ENCODE data around the gene SCAMP2. TPM values are rescaled to one million over a fixed set of nuclear protein-coding genes. Genes with fewer than 3 reads are reported as not detected.

The SCAMP2 gene
- total RNA-seq, 1 experiment from 2014 or later, result 38.0 TPM

DNA sequence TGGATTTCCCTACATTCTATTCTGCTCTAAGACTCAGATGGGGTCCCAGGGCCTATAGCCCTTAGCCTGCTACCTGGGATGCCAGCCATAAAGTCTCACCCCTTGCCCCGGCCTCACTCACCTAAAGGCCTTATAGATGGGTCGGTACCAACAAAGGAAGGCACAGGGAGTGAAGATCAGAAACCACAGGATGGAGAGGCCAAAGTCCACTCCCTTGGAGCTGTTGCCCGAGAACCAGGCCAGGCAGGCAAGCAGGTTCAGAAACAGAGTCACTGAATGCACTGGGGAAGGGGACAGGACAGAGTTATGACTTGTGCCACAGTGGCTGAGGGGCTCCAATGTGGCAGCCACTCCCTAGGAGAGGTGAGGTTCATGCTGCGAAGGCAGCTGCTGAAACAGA is 22.8 kb downstream of the SCAMP2 start:
- TF ChIP-seq ZNF317 (CRISPR knock-in tag; IDR thresholded peaks at IDR 0.05; ENCODE audit: borderline replicate concordance, low read depth) (no peak), JAZF1 (CRISPR knock-in tag; IDR thresholded peaks at IDR 0.05) (no peak), FOXP4 (CRISPR knock-in tag; IDR thresholded peaks at IDR 0.05) (no peak), ZMAT4 (CRISPR knock-in tag; IDR thresholded peaks at IDR 0.05) (no peak), SMAD3 (CRISPR knock-in tag; IDR thresholded peaks at IDR 0.05; ENCODE audit: borderline replicate concordance) (no peak)
- TF ChIP-seq, protein P1, sequence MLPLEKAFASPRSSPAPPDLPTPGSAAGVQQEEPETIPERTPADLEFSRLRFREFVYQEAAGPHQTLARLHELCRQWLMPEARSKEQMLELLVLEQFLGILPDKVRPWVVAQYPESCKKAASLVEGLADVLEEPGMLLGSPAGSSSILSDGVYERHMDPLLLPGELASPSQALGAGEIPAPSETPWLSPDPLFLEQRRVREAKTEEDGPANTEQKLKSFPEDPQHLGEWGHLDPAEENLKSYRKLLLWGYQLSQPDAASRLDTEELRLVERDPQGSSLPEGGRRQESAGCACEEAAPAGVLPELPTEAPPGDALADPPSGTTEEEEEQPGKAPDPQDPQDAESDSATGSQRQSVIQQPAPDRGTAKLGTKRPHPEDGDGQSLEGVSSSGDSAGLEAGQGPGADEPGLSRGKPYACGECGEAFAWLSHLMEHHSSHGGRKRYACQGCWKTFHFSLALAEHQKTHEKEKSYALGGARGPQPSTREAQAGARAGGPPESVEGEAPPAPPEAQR (CRISPR knock-in tag; IDR thresholded peaks at IDR 0.05), result no peak
- POLR2A ChIA-PET, result no interaction called here
- CTCF ChIA-PET, result no interaction called here
- ATAC-seq (no peak), DNase-seq (ENCODE audit: low spot score) (no peak)
- no peak overlapping the region for H3K4me3 Mint-ChIP-seq
- no peaks in the 10 kb centered on the region for H3K4me1 Mint-ChIP-seq
- H3K27me3 Mint-ChIP-seq (ENCODE audit: low read depth), result no peaks in the 10 kb centered on the region
- peaks cover 15% of the 10 kb centered on the region for H3K36me3 Mint-ChIP-seq
- no peak overlapping the region for H3K27ac Mint-ChIP-seq
- H3K9me3 Mint-ChIP-seq, result no peaks in the 10 kb centered on the region

- ChIA-PET CTCF (interaction anchor here (0.7 to 2.3 kb wide), 3 partner anchors 8 to 207 kb away, joined by 3 to 10 read pairs (median 7); no protein-coding TSS in a partner anchor), POLR2A (no interaction called here)
- Mint-ChIP-seq H3K4me1 (peaks cover 5% of the 10 kb centered on the region), H3K27me3 (ENCODE audit: low read depth) (no peaks in the 10 kb centered on the region), H3K9me3 (no peaks in the 10 kb centered on the region), H3K4me3 (no peak overlapping the region), H3K27ac (no peak overlapping the region), H3K36me3 (peaks cover 12% of the 10 kb centered on the region)
- ATAC-seq, result no peak
- no peak for TF ChIP-seq TP53 (CRISPR knock-in tag; IDR thresholded peaks at IDR 0.05)
- TF ChIP-seq OVOL2 (CRISPR knock-in tag; IDR thresholded peaks at IDR 0.05; ENCODE audit: borderline replicate concordance), result no peak
- TF ChIP-seq, protein P2, sequence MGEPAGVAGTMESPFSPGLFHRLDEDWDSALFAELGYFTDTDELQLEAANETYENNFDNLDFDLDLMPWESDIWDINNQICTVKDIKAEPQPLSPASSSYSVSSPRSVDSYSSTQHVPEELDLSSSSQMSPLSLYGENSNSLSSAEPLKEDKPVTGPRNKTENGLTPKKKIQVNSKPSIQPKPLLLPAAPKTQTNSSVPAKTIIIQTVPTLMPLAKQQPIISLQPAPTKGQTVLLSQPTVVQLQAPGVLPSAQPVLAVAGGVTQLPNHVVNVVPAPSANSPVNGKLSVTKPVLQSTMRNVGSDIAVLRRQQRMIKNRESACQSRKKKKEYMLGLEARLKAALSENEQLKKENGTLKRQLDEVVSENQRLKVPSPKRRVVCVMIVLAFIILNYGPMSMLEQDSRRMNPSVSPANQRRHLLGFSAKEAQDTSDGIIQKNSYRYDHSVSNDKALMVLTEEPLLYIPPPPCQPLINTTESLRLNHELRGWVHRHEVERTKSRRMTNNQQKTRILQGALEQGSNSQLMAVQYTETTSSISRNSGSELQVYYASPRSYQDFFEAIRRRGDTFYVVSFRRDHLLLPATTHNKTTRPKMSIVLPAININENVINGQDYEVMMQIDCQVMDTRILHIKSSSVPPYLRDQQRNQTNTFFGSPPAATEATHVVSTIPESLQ (CRISPR knock-in tag; IDR thresholded peaks at IDR 0.05), result no peak
- no peak for TF ChIP-seq ZNF232 (CRISPR knock-in tag; IDR thresholded peaks at IDR 0.05)
- TF ChIP-seq NFE2L1 (CRISPR knock-in tag; IDR thresholded peaks at IDR 0.05), result no peak
- TF ChIP-seq NFATC4 (CRISPR knock-in tag; IDR thresholded peaks at IDR 0.05), result no peak
- TF ChIP-seq FOXP1 (CRISPR knock-in tag; IDR thresholded peaks at IDR 0.05; ENCODE audit: borderline replicate concordance), result no peak
- TF ChIP-seq ETV6 (CRISPR knock-in tag; IDR thresholded peaks at IDR 0.05), result no peak
- TF ChIP-seq FOXP4 (CRISPR knock-in tag; IDR thresholded peaks at IDR 0.05), result no peak
- no peak for DNase-seq (ENCODE audit: low spot score)
Observed at GRCh38 chr15:74847432-74847831, 25.7 kb downstream of the SCAMP2 start.

- POLR2A ChIA-PET, result no interaction called here
- ATAC-seq (no peak), DNase-seq (ENCODE audit: low spot score) (no peak)
- CTCF ChIA-PET, result interaction anchor here (0.9 to 4.3 kb wide), 4 partner anchors 10 to 75 kb away, joined by 3 to 33 read pairs (median 7); no protein-coding TSS in a partner anchor
- peaks cover 3% of the 10 kb centered on the region for H3K36me3 Mint-ChIP-seq
- TF ChIP-seq NR2C2 (CRISPR knock-in tag; IDR thresholded peaks at IDR 0.05), result no peak
- TF ChIP-seq MYBL2 (CRISPR knock-in tag; IDR thresholded peaks at IDR 0.05), result no peak
- no peak for TF ChIP-seq SMAD3 (CRISPR knock-in tag; IDR thresholded peaks at IDR 0.05; ENCODE audit: borderline replicate concordance)
- TF ChIP-seq, protein P3, sequence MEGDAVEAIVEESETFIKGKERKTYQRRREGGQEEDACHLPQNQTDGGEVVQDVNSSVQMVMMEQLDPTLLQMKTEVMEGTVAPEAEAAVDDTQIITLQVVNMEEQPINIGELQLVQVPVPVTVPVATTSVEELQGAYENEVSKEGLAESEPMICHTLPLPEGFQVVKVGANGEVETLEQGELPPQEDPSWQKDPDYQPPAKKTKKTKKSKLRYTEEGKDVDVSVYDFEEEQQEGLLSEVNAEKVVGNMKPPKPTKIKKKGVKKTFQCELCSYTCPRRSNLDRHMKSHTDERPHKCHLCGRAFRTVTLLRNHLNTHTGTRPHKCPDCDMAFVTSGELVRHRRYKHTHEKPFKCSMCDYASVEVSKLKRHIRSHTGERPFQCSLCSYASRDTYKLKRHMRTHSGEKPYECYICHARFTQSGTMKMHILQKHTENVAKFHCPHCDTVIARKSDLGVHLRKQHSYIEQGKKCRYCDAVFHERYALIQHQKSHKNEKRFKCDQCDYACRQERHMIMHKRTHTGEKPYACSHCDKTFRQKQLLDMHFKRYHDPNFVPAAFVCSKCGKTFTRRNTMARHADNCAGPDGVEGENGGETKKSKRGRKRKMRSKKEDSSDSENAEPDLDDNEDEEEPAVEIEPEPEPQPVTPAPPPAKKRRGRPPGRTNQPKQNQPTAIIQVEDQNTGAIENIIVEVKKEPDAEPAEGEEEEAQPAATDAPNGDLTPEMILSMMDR (IDR thresholded peaks at IDR 0.05), result no peak
- TF ChIP-seq, protein P4, sequence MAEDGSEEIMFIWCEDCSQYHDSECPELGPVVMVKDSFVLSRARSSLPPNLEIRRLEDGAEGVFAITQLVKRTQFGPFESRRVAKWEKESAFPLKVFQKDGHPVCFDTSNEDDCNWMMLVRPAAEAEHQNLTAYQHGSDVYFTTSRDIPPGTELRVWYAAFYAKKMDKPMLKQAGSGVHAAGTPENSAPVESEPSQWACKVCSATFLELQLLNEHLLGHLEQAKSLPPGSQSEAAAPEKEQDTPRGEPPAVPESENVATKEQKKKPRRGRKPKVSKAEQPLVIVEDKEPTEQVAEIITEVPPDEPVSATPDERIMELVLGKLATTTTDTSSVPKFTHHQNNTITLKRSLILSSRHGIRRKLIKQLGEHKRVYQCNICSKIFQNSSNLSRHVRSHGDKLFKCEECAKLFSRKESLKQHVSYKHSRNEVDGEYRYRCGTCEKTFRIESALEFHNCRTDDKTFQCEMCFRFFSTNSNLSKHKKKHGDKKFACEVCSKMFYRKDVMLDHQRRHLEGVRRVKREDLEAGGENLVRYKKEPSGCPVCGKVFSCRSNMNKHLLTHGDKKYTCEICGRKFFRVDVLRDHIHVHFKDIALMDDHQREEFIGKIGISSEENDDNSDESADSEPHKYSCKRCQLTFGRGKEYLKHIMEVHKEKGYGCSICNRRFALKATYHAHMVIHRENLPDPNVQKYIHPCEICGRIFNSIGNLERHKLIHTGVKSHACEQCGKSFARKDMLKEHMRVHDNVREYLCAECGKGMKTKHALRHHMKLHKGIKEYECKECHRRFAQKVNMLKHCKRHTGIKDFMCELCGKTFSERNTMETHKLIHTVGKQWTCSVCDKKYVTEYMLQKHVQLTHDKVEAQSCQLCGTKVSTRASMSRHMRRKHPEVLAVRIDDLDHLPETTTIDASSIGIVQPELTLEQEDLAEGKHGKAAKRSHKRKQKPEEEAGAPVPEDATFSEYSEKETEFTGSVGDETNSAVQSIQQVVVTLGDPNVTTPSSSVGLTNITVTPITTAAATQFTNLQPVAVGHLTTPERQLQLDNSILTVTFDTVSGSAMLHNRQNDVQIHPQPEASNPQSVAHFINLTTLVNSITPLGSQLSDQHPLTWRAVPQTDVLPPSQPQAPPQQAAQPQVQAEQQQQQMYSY (CRISPR knock-in tag; IDR thresholded peaks at IDR 0.05), result no peak
- H3K27me3 Mint-ChIP-seq (ENCODE audit: low read depth), result no peaks in the 10 kb centered on the region
- H3K4me3 Mint-ChIP-seq, result no peak overlapping the region
- no peaks in the 10 kb centered on the region for H3K9me3 Mint-ChIP-seq
- H3K27ac Mint-ChIP-seq, result no peak overlapping the region
- H3K4me1 Mint-ChIP-seq, result peaks cover 18% of the 10 kb centered on the region
Observed at GRCh38 chr15:74845581-74845980, 27.6 kb downstream of the SCAMP2 start.

Measured in WTC11 (cell line).